AG09309 (cell line): ENCODE data around the gene IGSF9B.

Source experiments
- DNase-seq: peaks from one replicate; pipeline ENCODE4 v3.0.0-alpha.2; 2010; ENCODE audit warnings: low read depth
- H3K4me3 ChIP-seq: 2 replicates; pipeline ENCODE4 v1.5.1; 2011; ENCODE audit warnings: mild to moderate bottlenecking, low read depth, low read length, moderate library complexity; ENCODE audit not compliant: control insufficient read depth
- CTCF ChIP-seq: IDR thresholded peaks from 2 replicates; pipeline ENCODE4 v1.5.1; 2011; ENCODE audit warnings: mild to moderate bottlenecking, low read depth, low read length, inconsistent platforms; ENCODE audit not compliant: insufficient read depth, control insufficient read depth; ENCODE audit errors: missing control alignments

IGSF9B gene

DNA sequence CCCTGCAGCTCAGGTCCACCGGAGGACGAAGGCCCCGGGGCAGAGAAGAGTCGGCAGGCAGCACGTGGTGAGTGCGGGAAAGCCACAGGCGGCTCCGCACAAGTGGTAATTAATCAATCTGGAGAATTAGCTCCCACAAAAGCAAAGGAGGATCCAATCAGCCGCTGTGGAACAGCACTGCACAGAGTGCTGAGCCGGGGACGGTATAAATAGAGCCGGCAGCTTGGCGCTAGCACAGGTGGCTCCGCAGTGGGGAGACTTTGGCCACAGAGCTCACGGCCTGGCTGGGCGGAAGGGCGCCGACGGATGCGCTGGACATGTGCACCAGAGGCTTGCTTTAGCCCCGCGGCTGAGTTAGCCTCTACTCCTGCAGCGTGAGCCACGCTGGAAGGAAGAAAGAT lies 48.9 kb downstream of the IGSF9B start:
- no peak for DNase-seq
- no peak for TF ChIP-seq CTCF
- no peak overlapping the region for H3K4me3 ChIP-seq

DNA sequence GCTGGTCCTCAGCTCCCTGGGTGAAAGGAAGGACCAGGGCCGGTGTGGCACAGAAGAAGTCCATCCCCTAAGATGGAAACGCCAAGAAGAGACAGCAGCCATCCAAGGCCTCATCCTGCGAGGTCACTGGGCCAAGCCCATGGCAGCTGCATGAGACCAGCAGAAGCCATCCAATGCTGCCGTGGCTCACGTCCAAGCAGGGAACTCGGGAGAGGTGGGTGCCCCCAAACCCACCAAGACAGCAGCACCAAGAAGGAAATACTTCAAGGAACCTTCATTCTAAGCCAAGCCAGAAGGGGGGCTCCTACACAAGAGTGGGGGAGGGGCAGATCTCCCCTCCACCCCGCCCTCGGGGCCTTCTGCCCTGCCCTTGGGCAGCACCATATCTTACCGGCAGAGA lies 49.6 kb downstream of the IGSF9B start:
- DNase-seq, result no peak
- no peak for TF ChIP-seq CTCF
- H3K4me3 ChIP-seq, result no peak overlapping the region

DNA sequence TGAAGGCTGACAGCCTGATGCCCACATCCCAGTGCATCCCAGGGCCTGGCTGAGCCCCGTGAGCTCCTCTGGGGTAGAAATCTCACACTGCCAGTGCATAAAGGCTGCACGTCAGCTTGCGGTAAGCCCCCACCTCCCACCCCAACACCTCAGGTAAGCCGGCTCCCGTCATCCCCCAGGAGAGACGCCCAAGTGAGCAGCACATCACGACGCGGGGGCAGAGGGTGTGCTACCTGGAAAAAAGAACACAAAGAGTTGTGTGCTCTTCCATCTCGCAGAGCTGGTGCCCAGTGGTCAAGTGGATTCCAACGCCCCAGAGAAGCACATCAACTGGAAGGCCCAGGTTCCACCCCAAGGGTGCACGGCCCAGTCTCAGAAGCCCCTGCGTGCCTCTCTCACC lies 50.0 kb downstream of the IGSF9B start:
- no peak for DNase-seq
- H3K4me3 ChIP-seq, result no peak overlapping the region
- TF ChIP-seq CTCF, result no peak

- H3K4me3 ChIP-seq, result no peak overlapping the region
- no peak for DNase-seq
- no peak for TF ChIP-seq CTCF
Measured at GRCh38 chr11:133906241-133906640, 50.5 kb downstream of the IGSF9B start.

DNA sequence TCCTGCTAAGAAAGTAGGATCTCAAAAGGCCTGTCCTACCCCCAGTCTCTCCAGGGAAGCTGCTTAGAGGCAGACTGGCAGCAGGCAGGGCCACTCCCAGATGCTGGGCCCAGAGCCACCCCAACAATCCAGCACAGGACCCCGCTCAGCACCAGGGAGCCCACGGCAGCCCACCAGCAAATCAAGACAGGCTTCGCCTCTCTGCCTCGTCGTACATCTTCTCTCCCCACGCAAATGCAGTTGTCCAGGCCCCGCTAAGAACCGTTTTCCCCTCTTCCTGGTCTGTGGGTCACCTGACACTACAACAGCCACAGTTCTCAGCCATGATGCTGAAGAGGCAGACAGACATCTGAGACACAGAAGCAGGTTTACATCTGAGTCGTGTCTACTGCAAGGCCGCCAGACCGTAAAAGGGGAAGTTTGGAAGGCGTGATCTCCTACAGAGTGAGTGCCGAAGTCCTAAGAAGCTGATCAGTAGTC lies 51.1 kb downstream of the IGSF9B start:
- no peak for TF ChIP-seq CTCF
- no peak for DNase-seq
- H3K4me3 ChIP-seq, result no peak overlapping the region

DNA sequence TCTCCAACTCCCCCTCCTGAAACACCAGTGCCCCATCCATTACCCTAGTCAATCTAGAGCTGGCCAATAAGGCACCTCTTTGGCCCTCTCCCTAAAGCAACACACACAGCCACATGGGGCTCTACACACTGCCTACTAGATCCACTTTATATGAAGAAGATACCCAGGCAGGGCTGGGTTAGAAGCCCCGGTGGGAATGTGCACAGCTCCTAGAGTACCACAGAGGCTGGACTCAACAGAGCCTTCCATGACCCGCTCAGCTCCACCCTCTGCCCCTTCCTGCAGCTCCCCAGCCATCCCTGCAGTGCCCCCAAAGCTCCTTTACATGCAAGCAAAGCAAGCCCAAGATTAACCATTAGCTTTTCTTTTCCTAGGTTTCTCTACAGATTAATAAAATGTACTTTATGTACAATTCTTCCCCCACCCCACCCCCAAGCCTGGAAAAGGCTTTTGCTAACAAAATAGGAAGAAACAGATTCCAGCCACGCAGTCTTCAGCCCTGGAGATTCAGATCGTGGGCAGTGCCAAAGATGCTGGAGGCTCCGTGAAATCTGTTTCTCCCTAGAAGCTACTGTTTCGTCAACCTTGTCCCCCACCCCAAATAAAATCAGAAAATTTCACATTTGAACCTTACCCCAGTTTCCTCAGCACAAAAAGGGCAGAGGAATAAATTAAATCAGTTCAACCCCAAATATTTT lies 51.8 kb downstream of the IGSF9B start:
- no peak for DNase-seq
- TF ChIP-seq CTCF, result no peak
- no peak overlapping the region for H3K4me3 ChIP-seq
